Mesenchymal stem cell (in vitro differentiated cells and primary cell): ENCODE results near the gene IRF2.

Experiments used
- DNase-seq: peaks from one replicate; pipeline ENCODE4 v3.0.0-alpha.2; 2013
- H2AFZ ChIP-seq: one replicate; pipeline ENCODE4 v1.6.1; 2013; ENCODE audit warnings: low read depth, mild to moderate bottlenecking, control low read depth, inconsistent platforms, low read length, moderate library complexity
- H2AK5ac ChIP-seq: 2 replicates; pipeline ENCODE4 v1.6.1; 2013; ENCODE audit warnings: low read length, moderate library complexity, mild to moderate bottlenecking, inconsistent platforms; ENCODE audit not compliant: severe bottlenecking
- H2BK120ac ChIP-seq: one replicate; pipeline ENCODE4 v1.6.1; 2013; ENCODE audit warnings: low read depth, mild to moderate bottlenecking, inconsistent platforms, low read length, moderate library complexity
- H2BK12ac ChIP-seq, 2 experiments: one replicate each; pipeline ENCODE4 v1.6.1; 2013; ENCODE audit warnings: inconsistent platforms in 2 of 2, low read length in 2 of 2, mild to moderate bottlenecking in 2 of 2, moderate library complexity in 2 of 2, control low read depth in 1 of 2
- H2BK15ac ChIP-seq: one replicate; pipeline ENCODE4 v1.6.1; 2013; ENCODE audit warnings: mild to moderate bottlenecking, low read depth, inconsistent platforms; ENCODE audit not compliant: poor library complexity, severe bottlenecking
- H2BK5ac ChIP-seq: 2 replicates; pipeline ENCODE4 v1.6.1; 2013; ENCODE audit warnings: low read depth, mild to moderate bottlenecking, low read length, control low read depth, inconsistent platforms; ENCODE audit not compliant: poor library complexity, severe bottlenecking
- H3K14ac ChIP-seq, 2 experiments: one replicate each; pipeline ENCODE4 v1.6.1; 2013; ENCODE audit warnings: inconsistent platforms in 2 of 2, low read length in 2 of 2, control low read depth in 1 of 2, mild to moderate bottlenecking in 1 of 2, moderate library complexity in 1 of 2
- H3K18ac ChIP-seq, 2 experiments: one replicate each; pipeline ENCODE4 v1.6.1; 2013; ENCODE audit warnings: inconsistent platforms in 2 of 2, low read length in 2 of 2, control low read depth in 1 of 2, low read depth in 1 of 2, mild to moderate bottlenecking in 1 of 2
- H3K23ac ChIP-seq, 2 experiments: one replicate each; pipeline ENCODE4 v1.6.1; 2013; ENCODE audit warnings: inconsistent platforms in 2 of 2, low read length in 2 of 2, mild to moderate bottlenecking in 2 of 2, moderate library complexity in 2 of 2, control low read depth in 1 of 2
- H3K27ac ChIP-seq: 2 replicates; pipeline ENCODE4 v1.5.1; 2013; ENCODE audit warnings: mild to moderate bottlenecking, moderate library complexity, low read length, control low read depth, inconsistent platforms; ENCODE audit not compliant: poor library complexity, severe bottlenecking
- H3K27me3 ChIP-seq, 2 experiments: 2 replicates each; pipeline versions ENCODE4 v1.6.1 to v1.7.0; 2013; ENCODE audit warnings: low read length in 2 of 2, mild to moderate bottlenecking in 2 of 2, moderate library complexity in 2 of 2, control low read depth in 1 of 2, inconsistent platforms in 1 of 2; ENCODE audit not compliant: control insufficient read depth in 1 of 2, insufficient read depth in 1 of 2
- H3K36me3 ChIP-seq, 2 experiments: 2 replicates each; pipeline versions ENCODE4 v1.6.1 to v1.7.0; 2013; ENCODE audit warnings: low read length in 2 of 2, control low read depth in 1 of 2, inconsistent platforms in 1 of 2, low read depth in 1 of 2, mild to moderate bottlenecking in 1 of 2; ENCODE audit not compliant: insufficient read depth in 2 of 2, control insufficient read depth in 1 of 2
- H3K4ac ChIP-seq, 2 experiments: one replicate each; pipeline ENCODE4 v1.6.1; 2013; ENCODE audit warnings: inconsistent platforms in 2 of 2, low read length in 2 of 2, mild to moderate bottlenecking in 2 of 2, moderate library complexity in 2 of 2, control low read depth in 1 of 2, low read depth in 1 of 2
- H3K4me1 ChIP-seq: 2 replicates; pipeline ENCODE4 v1.6.1; 2013; ENCODE audit warnings: low read depth, low read length, control low read depth; ENCODE audit not compliant: control insufficient read depth, insufficient read depth
- H3K4me2 ChIP-seq: 2 replicates; pipeline ENCODE4 v1.6.1; 2013; ENCODE audit warnings: low read length, mild to moderate bottlenecking, inconsistent platforms; ENCODE audit not compliant: poor library complexity, severe bottlenecking
- H3K4me3 ChIP-seq, 2 experiments: 2 replicates each; pipeline versions ENCODE4 v1.5.1 to v1.7.0; 2013; ENCODE audit warnings: low read length in 2 of 2, mild to moderate bottlenecking in 2 of 2, control low read depth in 1 of 2, low read depth in 1 of 2; ENCODE audit not compliant: insufficient read depth in 1 of 2
- H3K79me1 ChIP-seq: replicated peaks from 2 replicates; pipeline ENCODE4 v1.6.1; 2013; ENCODE audit warnings: mild to moderate bottlenecking, control low read depth, low read length, inconsistent platforms; ENCODE audit not compliant: poor library complexity, severe bottlenecking
- H3K9ac ChIP-seq: 2 replicates; pipeline ENCODE4 v1.7.0; 2013; ENCODE audit warnings: mild to moderate bottlenecking, low read length, moderate library complexity
- H3K9me3 ChIP-seq: 2 replicates; pipeline ENCODE4 v1.7.0; 2013; ENCODE audit warnings: mild to moderate bottlenecking, low read length; ENCODE audit not compliant: control insufficient read depth
- H4K8ac ChIP-seq: one replicate; pipeline ENCODE4 v1.6.1; 2013; ENCODE audit warnings: inconsistent platforms, mild to moderate bottlenecking, low read length, moderate library complexity
- H4K91ac ChIP-seq: one replicate; pipeline ENCODE4 v1.6.1; 2013; ENCODE audit warnings: mild to moderate bottlenecking, low read length, inconsistent platforms
- WGBS: methylation state at CpG from one replicate; pipeline ENCODE4 v1.1.7; 2013; ENCODE audit warnings: mixed read lengths; 5-methylcytosine and 5-hydroxymethylcytosine counted together

Gene IRF2

GRCh38 chr4:184430163-184430562, 44.2 kb downstream of the IRF2 start:
- Histone ChIP-seq H3K79me1 (peaks cover 43% of the 10 kb centered on the region), H4K8ac (peak overlapping the region; percentile 23), H3K27me3 (no peaks in the 10 kb centered on the region), H3K4me2 (no peak overlapping the region), H2BK12ac (no peak overlapping the region), H2BK5ac (no peak overlapping the region), H2BK15ac (no peak overlapping the region), H3K36me3 (peaks cover 32 to 50% of the 10 kb centered on the region in 2 experiments), H2AFZ (no peak overlapping the region), H3K14ac (peak overlapping the region in 1 of 2 experiments; percentile 96), H3K18ac (no peak overlapping the region), H3K4ac (no peak overlapping the region), H2AK5ac (no peak overlapping the region), H3K4me1 (peaks cover 7% of the 10 kb centered on the region), H3K9ac (no peak overlapping the region), H4K91ac (no peak overlapping the region), H3K23ac (peak overlapping the region in 1 of 2 experiments; percentile 94), H2BK120ac (no peak overlapping the region), H3K4me3 (no peak overlapping the region), H3K27ac (no peak overlapping the region), H3K9me3 (no peaks in the 10 kb centered on the region)
- DNase-seq = no peak
- 74% methylated on average over 6 of the region's 6 CpGs for WGBS

- H2AFZ ChIP-seq = no peak overlapping the region
- no peak overlapping the region for H3K9ac ChIP-seq
- no peak overlapping the region for H3K4me3 ChIP-seq
- H3K9me3 ChIP-seq = no peaks in the 10 kb centered on the region
- H3K36me3 ChIP-seq = peaks cover 36 to 64% of the 10 kb centered on the region in 2 experiments
- DNase-seq = no peak
- H2BK120ac ChIP-seq = no peak overlapping the region
- no peak overlapping the region for H2AK5ac ChIP-seq
- no peaks in the 10 kb centered on the region for H3K27me3 ChIP-seq
- no peak overlapping the region for H3K27ac ChIP-seq
- H4K91ac ChIP-seq = no peak overlapping the region
- peaks cover 42% of the 10 kb centered on the region for H3K79me1 ChIP-seq
- H2BK15ac ChIP-seq = no peak overlapping the region
- H3K14ac ChIP-seq = no peak overlapping the region
- 97% methylated on average over 11 of the region's 12 CpGs for WGBS
- H2BK5ac ChIP-seq = no peak overlapping the region
- H3K4ac ChIP-seq = no peak overlapping the region
- no peak overlapping the region for H3K23ac ChIP-seq
- H3K4me2 ChIP-seq = no peak overlapping the region
- H3K4me1 ChIP-seq = peaks cover 7% of the 10 kb centered on the region
- no peak overlapping the region for H3K18ac ChIP-seq
- no peak overlapping the region for H2BK12ac ChIP-seq
- H4K8ac ChIP-seq = no peak overlapping the region
Measured at GRCh38 chr4:184428787-184429186, 45.6 kb downstream of the IRF2 start.

GRCh38 chr4:184427687-184428086, 46.7 kb downstream of the IRF2 start:
- Histone ChIP-seq H3K27me3 (no peaks in the 10 kb centered on the region), H3K4ac (no peak overlapping the region), H4K91ac (no peak overlapping the region)

GRCh38 chr4:184427093-184427492, 47.3 kb downstream of the IRF2 start:
- Histone ChIP-seq H2AFZ (no peak overlapping the region), H3K18ac (no peak overlapping the region), H3K27me3 (no peaks in the 10 kb centered on the region), H3K4me2 (no peak overlapping the region), H4K91ac (no peak overlapping the region), H3K4me3 (no peak overlapping the region), H2BK12ac (no peak overlapping the region), H3K9ac (no peak overlapping the region), H2BK120ac (no peak overlapping the region), H2AK5ac (no peak overlapping the region), H3K4ac (no peak overlapping the region), H2BK5ac (no peak overlapping the region), H3K14ac (peak overlapping the region in 1 of 2 experiments; percentile 20), H3K36me3 (peaks cover 31 to 69% of the 10 kb centered on the region in 2 experiments), H4K8ac (no peak overlapping the region), H3K79me1 (peaks cover 38% of the 10 kb centered on the region), H3K23ac (peak overlapping the region in 1 of 2 experiments; percentile 37), H3K9me3 (peaks cover 5% of the 10 kb centered on the region), H2BK15ac (no peak overlapping the region), H3K27ac (no peak overlapping the region), H3K4me1 (peaks cover 7% of the 10 kb centered on the region)
- no peak for DNase-seq
- 98% methylated on average over 2 of the region's 3 CpGs for WGBS

More at GRCh38 chr4:184427687-184428086, 46.7 kb downstream of the IRF2 start:
- H3K79me1 ChIP-seq = peaks cover 40% of the 10 kb centered on the region
- no peak overlapping the region for H2BK5ac ChIP-seq
- WGBS = no CpG with 5 or more reads among the region's 1 CpG
- H2AK5ac ChIP-seq = no peak overlapping the region
- H2AFZ ChIP-seq = no peak overlapping the region
- H2BK12ac ChIP-seq = no peak overlapping the region
- H3K18ac ChIP-seq = no peak overlapping the region
- H3K14ac ChIP-seq = no peak overlapping the region
- no peak overlapping the region for H3K4me2 ChIP-seq
- peaks cover 7% of the 10 kb centered on the region for H3K4me1 ChIP-seq
- H3K9ac ChIP-seq = no peak overlapping the region
- H3K36me3 ChIP-seq = peaks cover 33 to 69% of the 10 kb centered on the region in 2 experiments
- peaks cover under 1% of the 10 kb centered on the region for H3K9me3 ChIP-seq
- no peak overlapping the region for H4K8ac ChIP-seq
- no peak overlapping the region for H3K27ac ChIP-seq
- H2BK15ac ChIP-seq = no peak overlapping the region
- no peak overlapping the region for H3K23ac ChIP-seq
- no peak overlapping the region for H2BK120ac ChIP-seq
- DNase-seq = no peak
- H3K4me3 ChIP-seq = no peak overlapping the region
